Measurements from ENCODE around the gene HSD17B3. TPM values are rescaled to one million over a fixed set of nuclear protein-coding genes. Genes with fewer than 3 reads are reported as not detected.

Gene HSD17B3
- total and polyA plus RNA-seq, 2 donors (not counting 1 experiment from before 2014, with no cell fraction given), result not detected

GRCh38 chr9:96251451-96251850 lies 50.5 kb downstream of the HSD17B3 start:
- H3K27me3 ChIP-seq (replicated peaks in 1 of 4; ENCODE audit: control extremely low read depth in 1 of 4, control insufficient read depth in 3 of 4, insufficient read depth in 4 of 4, low read length in 3 of 4), result peaks cover 0 to 8% (median 2%) of the 10 kb centered on the region in 4 experiments
- H3K4me3 ChIP-seq (ENCODE audit: control extremely low read depth in 1 of 5, extremely low read depth in 1 of 5, insufficient read depth in 1 of 5, low read depth in 2 of 5, low read length in 4 of 5), result no peak overlapping the region
- CTCF ChIA-PET, result no interaction called here
- no peak overlapping the region for H3K27ac Mint-ChIP-seq
- H3K36me3 ChIP-seq (replicated peaks in 1 of 2; ENCODE audit: control extremely low read depth in 1 of 2, control insufficient read depth in 1 of 2, extremely low read depth in 1 of 2, insufficient read depth in 2 of 2, low read length in 1 of 2), result no peaks in the 10 kb centered on the region
- no peak overlapping the region for H3K4me2 ChIP-seq (replicated peaks; ENCODE audit: low read depth, low read length, poor library complexity, severe bottlenecking)
- no peaks in the 10 kb centered on the region for H3K79me2 ChIP-seq (ENCODE audit: control insufficient read depth, insufficient read depth, low read length)
- H4K20me1 ChIP-seq (ENCODE audit: control insufficient read depth, insufficient read depth, low read length, poor library complexity, severe bottlenecking), result no peaks in the 10 kb centered on the region
- no peak overlapping the region for H2AFZ ChIP-seq (ENCODE audit: insufficient read depth, low read depth, low read length, poor library complexity, severe bottlenecking)
- POLR2A ChIA-PET, result no interaction called here
- no peak overlapping the region for H3K9ac ChIP-seq (ENCODE audit: low read length)
- H3K4me1 Mint-ChIP-seq, result no peaks in the 10 kb centered on the region
- intact Hi-C loops (cut with micrococcal nuclease), result no loop called here
- TF ChIP-seq EZH2 (IDR thresholded peaks at IDR 0.05; ENCODE audit: borderline replicate concordance, insufficient read depth, low read depth, low read length, poor library complexity, severe bottlenecking) (no peak), CTCF (IDR thresholded peaks at IDR 0.05) (no peak)
- WGBS (ENCODE audit: insufficient coverage), result 100% methylated on average over 3 of the region's 4 CpGs
- ATAC-seq (ENCODE audit: low read depth), result no peak
- H3K27me3 Mint-ChIP-seq, result peaks cover 30% of the 10 kb centered on the region
- no peak for DNase-seq
- peaks cover 0 to 4% (median 0%) of the 10 kb centered on the region in 3 donors for H3K9me3 ChIP-seq (ENCODE audit: control extremely low read depth in 1 of 3, control insufficient read depth in 2 of 3, insufficient read depth in 1 of 3, low read length in 2 of 3)
- H3K9me3 Mint-ChIP-seq (ENCODE audit: insufficient read depth), result no peaks in the 10 kb centered on the region
- H3K27ac ChIP-seq (ENCODE audit: low read length in 2 of 2), result no peak overlapping the region
- H3K4me3 Mint-ChIP-seq, result no peak overlapping the region
- no peaks in the 10 kb centered on the region for H3K4me1 ChIP-seq (ENCODE audit: control insufficient read depth in 2 of 2, insufficient read depth in 2 of 2, low read length in 2 of 2)

GRCh38 chr9:96249746-96250145 lies 52.2 kb downstream of the HSD17B3 start:
- 66% methylated on average over 3 of the region's 6 CpGs for WGBS (ENCODE audit: insufficient coverage)
- no peak overlapping the region for H3K27ac Mint-ChIP-seq
- Histone ChIP-seq H2AFZ (ENCODE audit: insufficient read depth, low read depth, low read length, poor library complexity, severe bottlenecking) (no peak overlapping the region), H3K4me3 (ENCODE audit: control extremely low read depth in 1 of 5, extremely low read depth in 1 of 5, insufficient read depth in 1 of 5, low read depth in 2 of 5, low read length in 4 of 5) (no peak overlapping the region), H4K20me1 (ENCODE audit: control insufficient read depth, insufficient read depth, low read length, poor library complexity, severe bottlenecking) (no peaks in the 10 kb centered on the region), H3K79me2 (ENCODE audit: control insufficient read depth, insufficient read depth, low read length) (no peaks in the 10 kb centered on the region), H3K4me2 (replicated peaks; ENCODE audit: low read depth, low read length, poor library complexity, severe bottlenecking) (no peak overlapping the region), H3K36me3 (replicated peaks in 1 of 2; ENCODE audit: control extremely low read depth in 1 of 2, control insufficient read depth in 1 of 2, extremely low read depth in 1 of 2, insufficient read depth in 2 of 2, low read length in 1 of 2) (no peaks in the 10 kb centered on the region), H3K9ac (ENCODE audit: low read length) (no peak overlapping the region), H3K4me1 (ENCODE audit: control insufficient read depth in 2 of 2, insufficient read depth in 2 of 2, low read length in 2 of 2) (no peaks in the 10 kb centered on the region), H3K27ac (ENCODE audit: low read length in 2 of 2) (no peak overlapping the region), H3K9me3 (ENCODE audit: control extremely low read depth in 1 of 3, control insufficient read depth in 2 of 3, insufficient read depth in 1 of 3, low read length in 2 of 3) (no peaks in the 10 kb centered on the region), H3K27me3 (replicated peaks in 1 of 4; ENCODE audit: control extremely low read depth in 1 of 4, control insufficient read depth in 3 of 4, insufficient read depth in 4 of 4, low read length in 3 of 4) (peaks cover 0 to 11% (median 2%) of the 10 kb centered on the region in 4 experiments)
- no peak overlapping the region for H3K4me3 Mint-ChIP-seq
- H3K4me1 Mint-ChIP-seq, result no peaks in the 10 kb centered on the region
- intact Hi-C loops (cut with micrococcal nuclease), result no loop called here
- DNase-seq, result no peak
- no peak for TF ChIP-seq CTCF (IDR thresholded peaks at IDR 0.05)
- peaks cover 24% of the 10 kb centered on the region for H3K27me3 Mint-ChIP-seq
- H3K9me3 Mint-ChIP-seq (ENCODE audit: insufficient read depth), result no peaks in the 10 kb centered on the region
- POLR2A ChIA-PET, result no interaction called here
- CTCF ChIA-PET, result no interaction called here
- no peak for ATAC-seq (ENCODE audit: low read depth)

Measured in B cell (primary cell).